PFSK-1 (cell line): ENCODE measurements around the gene NNAT.

Experiments used
- FOXP2 ChIP-seq: optimal IDR thresholded peaks from 2 replicates; pipeline ENCODE3; 2011; ENCODE audit warnings: borderline replicate concordance, control low read depth, inconsistent platforms; ENCODE audit not compliant: insufficient read depth; ENCODE audit errors: extremely low read length, extremely low read depth
- POLR2AphosphoS5 ChIP-seq: IDR thresholded peaks from 2 replicates; pipeline ENCODE4 v1.6.1; 2012; ENCODE audit warnings: low read depth, mild to moderate bottlenecking, control low read depth, low read length, moderate library complexity
- TAF1 ChIP-seq: IDR thresholded peaks from 2 replicates; pipeline ENCODE4 v1.6.1; 2012; ENCODE audit warnings: low read length, control low read depth, borderline replicate concordance; ENCODE audit not compliant: insufficient read depth
- TF ChIP-seq, protein P1 (sequence below), 2 experiments: IDR thresholded peaks; 2 replicates each; pipeline versions ENCODE4 v1.6.1 to v1.8.0; 2011 to 2012; ENCODE audit warnings: low read depth in 2 of 2, low read length in 2 of 2, control low read depth in 1 of 2, inconsistent platforms in 1 of 2, mild to moderate bottlenecking in 1 of 2, moderate library complexity in 1 of 2; ENCODE audit not compliant: insufficient read depth in 1 of 2

DNA sequence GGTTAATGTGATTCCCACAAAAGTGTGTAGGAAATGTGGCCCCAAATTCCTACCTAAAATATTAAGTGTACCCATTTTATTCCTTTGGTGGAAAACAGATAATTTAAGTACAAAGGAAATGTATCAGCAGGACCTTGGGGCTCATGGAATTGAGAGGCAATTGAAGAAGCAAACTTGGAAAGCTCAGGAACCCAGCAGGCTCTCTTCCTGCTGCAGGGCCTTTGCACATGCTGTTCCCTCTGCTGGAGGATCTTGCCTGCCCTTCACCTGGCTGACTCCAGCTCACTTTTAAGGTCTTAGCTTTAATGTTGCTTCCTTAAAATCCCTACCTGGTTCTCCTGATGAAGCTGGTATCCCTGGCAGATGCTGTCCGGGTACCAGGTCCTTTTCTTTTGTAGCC is 16.5 kb downstream of the NNAT start:
- no peak for TF ChIP-seq POLR2AphosphoS5
- TF ChIP-seq TAF1 = no peak
- no peak for TF ChIP-seq FOXP2
- TF ChIP-seq, protein P1, sequence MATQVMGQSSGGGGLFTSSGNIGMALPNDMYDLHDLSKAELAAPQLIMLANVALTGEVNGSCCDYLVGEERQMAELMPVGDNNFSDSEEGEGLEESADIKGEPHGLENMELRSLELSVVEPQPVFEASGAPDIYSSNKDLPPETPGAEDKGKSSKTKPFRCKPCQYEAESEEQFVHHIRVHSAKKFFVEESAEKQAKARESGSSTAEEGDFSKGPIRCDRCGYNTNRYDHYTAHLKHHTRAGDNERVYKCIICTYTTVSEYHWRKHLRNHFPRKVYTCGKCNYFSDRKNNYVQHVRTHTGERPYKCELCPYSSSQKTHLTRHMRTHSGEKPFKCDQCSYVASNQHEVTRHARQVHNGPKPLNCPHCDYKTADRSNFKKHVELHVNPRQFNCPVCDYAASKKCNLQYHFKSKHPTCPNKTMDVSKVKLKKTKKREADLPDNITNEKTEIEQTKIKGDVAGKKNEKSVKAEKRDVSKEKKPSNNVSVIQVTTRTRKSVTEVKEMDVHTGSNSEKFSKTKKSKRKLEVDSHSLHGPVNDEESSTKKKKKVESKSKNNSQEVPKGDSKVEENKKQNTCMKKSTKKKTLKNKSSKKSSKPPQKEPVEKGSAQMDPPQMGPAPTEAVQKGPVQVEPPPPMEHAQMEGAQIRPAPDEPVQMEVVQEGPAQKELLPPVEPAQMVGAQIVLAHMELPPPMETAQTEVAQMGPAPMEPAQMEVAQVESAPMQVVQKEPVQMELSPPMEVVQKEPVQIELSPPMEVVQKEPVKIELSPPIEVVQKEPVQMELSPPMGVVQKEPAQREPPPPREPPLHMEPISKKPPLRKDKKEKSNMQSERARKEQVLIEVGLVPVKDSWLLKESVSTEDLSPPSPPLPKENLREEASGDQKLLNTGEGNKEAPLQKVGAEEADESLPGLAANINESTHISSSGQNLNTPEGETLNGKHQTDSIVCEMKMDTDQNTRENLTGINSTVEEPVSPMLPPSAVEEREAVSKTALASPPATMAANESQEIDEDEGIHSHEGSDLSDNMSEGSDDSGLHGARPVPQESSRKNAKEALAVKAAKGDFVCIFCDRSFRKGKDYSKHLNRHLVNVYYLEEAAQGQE (IDR thresholded peaks at IDR 0.05; ENCODE audit: insufficient read depth in 1 of 2, low read depth in 2 of 2, low read length in 2 of 2) = no peak
